ENCODE results near the gene RGS7.

The RGS7 gene

GRCh38 chr1:241212628-241213027 is 144.4 kb downstream of the RGS7 start:
- TF ChIP-seq CTCF (IDR thresholded peaks at IDR 0.05; ENCODE audit: low read depth, low read length) = no peak
- H3K9me3 ChIP-seq = no peaks in the 10 kb centered on the region
- no peak for DNase-seq
- H3K4me3 ChIP-seq (ENCODE audit: low read depth, low read length) = no peak overlapping the region
- no peaks in the 10 kb centered on the region for H3K27me3 ChIP-seq
- H3K4me1 ChIP-seq = no peaks in the 10 kb centered on the region
- H3K36me3 ChIP-seq = no peaks in the 10 kb centered on the region

GRCh38 chr1:241208910-241209379 is 148.1 kb downstream of the RGS7 start:
- H3K9me3 ChIP-seq = no peaks in the 10 kb centered on the region; the same call in 1 of the 2 replicates
- no peak for TF ChIP-seq CTCF (IDR thresholded peaks at IDR 0.05; ENCODE audit: low read depth, low read length)
- H3K4me3 ChIP-seq (ENCODE audit: low read depth, low read length) = no peak overlapping the region
- DNase-seq = no peak
- no peaks in the 10 kb centered on the region for H3K4me1 ChIP-seq
- H3K36me3 ChIP-seq = no peaks in the 10 kb centered on the region
- no peaks in the 10 kb centered on the region for H3K27me3 ChIP-seq

GRCh38 chr1:241203817-241204216 is 153.2 kb downstream of the RGS7 start:
- no peak for DNase-seq
- Histone ChIP-seq H3K4me1 (no peaks in the 10 kb centered on the region), H3K36me3 (no peaks in the 10 kb centered on the region), H3K27me3 (no peaks in the 10 kb centered on the region), H3K9me3 (no peaks in the 10 kb centered on the region; the same call in 1 of the 2 replicates), H3K4me3 (ENCODE audit: low read depth, low read length) (no peak overlapping the region)
- TF ChIP-seq CTCF (IDR thresholded peaks at IDR 0.05; ENCODE audit: low read depth, low read length) = no peak

GRCh38 chr1:241202401-241202800 is 154.6 kb downstream of the RGS7 start:
- TF ChIP-seq CTCF (IDR thresholded peaks at IDR 0.05; ENCODE audit: low read depth, low read length) = no peak
- H3K36me3 ChIP-seq = no peaks in the 10 kb centered on the region
- no peaks in the 10 kb centered on the region; the same call in 1 of the 2 replicates for H3K9me3 ChIP-seq
- no peak for DNase-seq
- no peaks in the 10 kb centered on the region for H3K27me3 ChIP-seq
- no peaks in the 10 kb centered on the region for H3K4me1 ChIP-seq
- H3K4me3 ChIP-seq (ENCODE audit: low read depth, low read length) = no peak overlapping the region

- no peaks in the 10 kb centered on the region for H3K9me3 ChIP-seq
- no peaks in the 10 kb centered on the region for H3K4me1 ChIP-seq
- no peaks in the 10 kb centered on the region for H3K36me3 ChIP-seq
- no peaks in the 10 kb centered on the region for H3K27me3 ChIP-seq
- no peak for DNase-seq
- H3K4me3 ChIP-seq (ENCODE audit: low read depth, low read length) = no peak overlapping the region
- no peak for TF ChIP-seq CTCF (IDR thresholded peaks at IDR 0.05; ENCODE audit: low read depth, low read length)
Observed at GRCh38 chr1:241186716-241187115, 170.3 kb downstream of the RGS7 start.

- H3K36me3 ChIP-seq = no peaks in the 10 kb centered on the region
- no peak overlapping the region for H3K4me3 ChIP-seq (ENCODE audit: low read depth, low read length)
- no peaks in the 10 kb centered on the region for H3K4me1 ChIP-seq
- no peaks in the 10 kb centered on the region; the same call in 1 of the 2 replicates for H3K9me3 ChIP-seq
- DNase-seq = no peak
- H3K27me3 ChIP-seq = no peaks in the 10 kb centered on the region
- no peak for TF ChIP-seq CTCF (IDR thresholded peaks at IDR 0.05; ENCODE audit: low read depth, low read length)
Observed at GRCh38 chr1:241181971-241182370, 175.0 kb downstream of the RGS7 start.
